Hepatocyte (in vitro differentiated cells): ENCODE data around the gene SNTG2.

Experiments
- EZH2 ChIP-seq: fragments of 200-600 bp; sonication (generic); IDR thresholded peaks from 2 replicates; pipeline ENCODE4 v1.6.1; 2016; ENCODE audit warnings: antibody characterized with exemption, mild to moderate bottlenecking, borderline replicate concordance
- EZH2phosphoT487 ChIP-seq: fragments of 200-600 bp; sonication (generic); IDR thresholded peaks from one replicate; pipeline ENCODE4 v1.6.1; 2018; ENCODE audit warnings: antibody characterized with exemption, mild to moderate bottlenecking, low read depth, moderate library complexity; ENCODE audit not compliant: unreplicated experiment, severe bottlenecking
- TF ChIP-seq, protein P1 (sequence below): fragments of 200-600 bp; sonication (generic); IDR thresholded peaks from 2 replicates; pipeline ENCODE4 v1.5.1; 2016; ENCODE audit warnings: antibody characterized with exemption, mild to moderate bottlenecking; ENCODE audit not compliant: poor library complexity

DNA sequence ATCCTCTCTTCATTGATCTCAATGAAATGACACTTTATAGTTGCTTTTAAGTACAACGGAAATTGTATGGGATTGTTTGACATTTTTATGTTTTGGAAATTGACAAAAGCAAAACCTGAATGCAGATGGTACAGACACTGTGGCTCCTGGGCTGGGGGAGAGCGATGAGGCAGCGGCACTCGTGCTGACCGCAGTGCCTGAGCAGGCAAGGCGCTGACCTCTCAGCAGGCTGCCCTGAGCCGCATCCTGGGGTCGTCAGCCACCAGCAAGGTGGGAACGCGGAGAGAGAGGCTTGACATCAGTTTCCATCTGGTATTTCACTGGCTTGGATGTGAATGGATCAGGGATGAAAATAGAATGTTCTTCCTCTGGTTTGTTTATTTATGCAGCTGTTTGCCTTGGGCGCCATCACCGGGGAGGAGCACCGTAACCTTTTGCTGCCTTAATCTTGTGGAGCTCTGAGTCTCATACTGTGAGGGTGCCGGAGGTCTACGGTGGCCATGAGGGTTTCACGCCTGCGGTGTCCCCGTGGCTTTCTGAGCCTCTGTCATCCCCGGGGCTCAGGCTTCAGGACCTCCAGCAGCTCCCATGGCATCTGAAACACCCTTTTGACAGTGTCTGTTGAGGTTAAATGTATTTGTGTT lies 367.8 kb downstream of the SNTG2 start:
- TF ChIP-seq, protein P1, sequence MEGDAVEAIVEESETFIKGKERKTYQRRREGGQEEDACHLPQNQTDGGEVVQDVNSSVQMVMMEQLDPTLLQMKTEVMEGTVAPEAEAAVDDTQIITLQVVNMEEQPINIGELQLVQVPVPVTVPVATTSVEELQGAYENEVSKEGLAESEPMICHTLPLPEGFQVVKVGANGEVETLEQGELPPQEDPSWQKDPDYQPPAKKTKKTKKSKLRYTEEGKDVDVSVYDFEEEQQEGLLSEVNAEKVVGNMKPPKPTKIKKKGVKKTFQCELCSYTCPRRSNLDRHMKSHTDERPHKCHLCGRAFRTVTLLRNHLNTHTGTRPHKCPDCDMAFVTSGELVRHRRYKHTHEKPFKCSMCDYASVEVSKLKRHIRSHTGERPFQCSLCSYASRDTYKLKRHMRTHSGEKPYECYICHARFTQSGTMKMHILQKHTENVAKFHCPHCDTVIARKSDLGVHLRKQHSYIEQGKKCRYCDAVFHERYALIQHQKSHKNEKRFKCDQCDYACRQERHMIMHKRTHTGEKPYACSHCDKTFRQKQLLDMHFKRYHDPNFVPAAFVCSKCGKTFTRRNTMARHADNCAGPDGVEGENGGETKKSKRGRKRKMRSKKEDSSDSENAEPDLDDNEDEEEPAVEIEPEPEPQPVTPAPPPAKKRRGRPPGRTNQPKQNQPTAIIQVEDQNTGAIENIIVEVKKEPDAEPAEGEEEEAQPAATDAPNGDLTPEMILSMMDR = no peak
- TF ChIP-seq EZH2 = no peak
- no peak for TF ChIP-seq EZH2phosphoT487
